HFFc6 (cell line): ENCODE measurements around the gene MOSMO. TPM values are rescaled to one million over a fixed set of nuclear protein-coding genes. Genes with fewer than 3 reads are reported as not detected.

Experiments used
- DNase-seq: peaks from one replicate; pipeline ENCODE4 v3.0.0-alpha.2; 2018
- H3K27ac Mint-ChIP-seq: 2 replicates; pipeline ENCODE4 v1.8.0; 2020; ENCODE audit warnings: mild to moderate bottlenecking, mixed read lengths
- H3K27me3 Mint-ChIP-seq: 2 replicates; pipeline ENCODE4 v1.8.0; 2021; ENCODE audit warnings: mild to moderate bottlenecking, moderate library complexity, mixed read lengths; ENCODE audit not compliant: insufficient read depth
- H3K36me3 Mint-ChIP-seq: 2 replicates; pipeline ENCODE4 v1.8.0; 2021; ENCODE audit warnings: low read depth, mixed read lengths
- H3K4me1 Mint-ChIP-seq: 2 replicates; pipeline ENCODE4 v1.8.0; 2020; ENCODE audit warnings: low read depth, mixed read lengths
- H3K4me3 Mint-ChIP-seq: 2 replicates; pipeline ENCODE4 v1.8.0; 2020; ENCODE audit warnings: mild to moderate bottlenecking, moderate library complexity, mixed read lengths
- H3K9me3 Mint-ChIP-seq: 2 replicates; pipeline ENCODE4 v1.8.0; 2020; ENCODE audit warnings: mild to moderate bottlenecking, mixed read lengths
- CTCF ChIP-seq: fragments of 200-600 bp; sonication (generic); IDR thresholded peaks from 2 replicates; pipeline ENCODE4 v1.5.0; 2021; ENCODE audit warnings: antibody characterized with exemption, mild to moderate bottlenecking
- long read RNA-seq: library from polyadenylated mRNA; unstranded; transcript quantifications from one replicate; pipeline ENCODE4 v2.0.0, GENCODE V29; 2019
- total RNA-seq, 6 experiments: library from RNA; stranded (reverse); fragmentation: NEBNext Ultra II Directional; extraction: Animal tissue kit (Norgen Biotek cat#: 25700); gene quantifications; 2 replicates in 1 of 6; 3 replicates in 5 of 6; pipeline ENCODE4 v1.2.3, GENCODE V29; 2021

MOSMO gene
- total RNA-seq: 10 to 100 TPM; 16.9 to 28.2 (median 22.7) TPM
- long read RNA-seq, partial matches to known transcripts: 0 of 5 reads
- long read RNA-seq, other reads (novel, unspliced or antisense): 5 of 5 reads

DNA sequence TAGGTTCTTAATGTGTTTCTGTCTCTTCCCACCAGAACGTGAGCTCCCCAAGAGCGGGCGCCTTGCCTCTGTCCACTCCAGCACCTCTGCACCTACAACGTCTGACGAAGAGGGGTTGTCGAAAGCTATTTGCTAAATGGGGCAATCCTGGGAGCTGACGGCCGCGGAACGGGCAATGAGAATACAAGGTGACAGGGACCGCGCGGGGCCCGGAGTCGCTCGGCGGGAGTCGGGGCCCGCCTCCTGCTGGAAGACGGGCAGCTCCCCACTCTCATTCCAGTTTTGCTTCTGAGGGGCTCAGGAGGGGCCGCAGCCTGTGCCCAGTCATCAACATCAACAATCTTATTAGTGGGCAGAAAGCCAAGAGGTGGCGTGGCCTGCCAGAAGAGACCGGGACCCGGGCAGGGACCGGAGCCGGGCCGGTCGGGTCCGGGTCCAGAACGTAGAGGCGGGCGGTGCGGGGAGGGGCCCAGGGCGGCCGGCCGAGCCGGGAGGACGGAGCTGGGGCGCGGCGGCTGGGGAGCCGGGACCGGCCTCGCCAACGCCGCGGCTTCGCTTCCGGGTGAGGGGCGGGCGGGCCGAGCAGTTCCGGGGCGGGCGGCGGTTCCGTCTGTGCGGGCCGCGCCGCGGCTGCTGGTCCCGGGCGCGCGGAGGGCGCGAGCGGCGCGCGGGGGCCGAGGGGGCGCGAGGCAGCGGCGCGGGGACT, at the start of gene MOSMO:
Gene MOSMO (plus strand): TSS at position 603 of the 706 bp plus-strand sequence. CDS start 191 bp downstream, outside the sequence.
- Mint-ChIP-seq H3K27ac (peak within 1 kb of the TSS; percentile 77), H3K36me3 (peaks cover 12% of the 10 kb centered on the region)

DNA sequence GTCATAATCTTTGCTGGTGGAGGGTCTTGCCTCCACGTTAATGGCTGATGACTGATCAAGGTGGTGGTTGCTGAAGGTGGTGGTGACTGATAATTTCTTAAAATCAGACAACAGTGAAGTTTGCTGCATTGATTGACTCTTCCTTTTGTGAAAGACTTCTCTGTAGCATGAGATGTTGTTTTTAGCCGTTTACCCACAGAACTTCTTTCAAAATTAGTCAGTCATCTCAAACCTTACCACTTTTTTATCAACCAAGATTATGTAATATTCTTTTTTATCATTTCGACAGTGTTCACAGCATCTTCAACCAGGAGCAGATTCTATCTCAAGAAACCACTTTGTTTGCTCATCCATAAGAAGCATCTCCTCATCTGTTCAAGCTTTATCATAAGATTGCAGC, 48.9 kb upstream of the MOSMO start:
- DNase-seq: no peak
- Mint-ChIP-seq H3K4me3 (no peak overlapping the region), H3K36me3 (peaks cover 28% of the 10 kb centered on the region), H3K4me1 (peaks cover 6% of the 10 kb centered on the region), H3K9me3 (no peaks in the 10 kb centered on the region), H3K27ac (no peak overlapping the region), H3K27me3 (no peaks in the 10 kb centered on the region; the same call in 1 of the 2 replicates)
- TF ChIP-seq CTCF: no peak

More for the DNA sequence above, at the start of gene MOSMO:
- Mint-ChIP-seq H3K4me1 (peaks cover 54% of the 10 kb centered on the region), H3K4me3 (peak within 1 kb of the TSS; percentile 98), H3K27me3 (peaks cover 2% of the 10 kb centered on the region), H3K9me3 (no peaks in the 10 kb centered on the region)
- peak; percentile 64 for DNase-seq
- TF ChIP-seq CTCF: peak; percentile 29; the same call in 1 of the 2 replicates

GRCh38 chr16:21962475-21962874, 45.4 kb upstream of the MOSMO start:
- no peak for DNase-seq
- Mint-ChIP-seq H3K4me1 (no peaks in the 10 kb centered on the region), H3K36me3 (peaks cover 40% of the 10 kb centered on the region), H3K9me3 (no peaks in the 10 kb centered on the region), H3K4me3 (no peak overlapping the region), H3K27me3 (no peaks in the 10 kb centered on the region; the same call in none of the 2 replicates), H3K27ac (no peak overlapping the region)
- TF ChIP-seq CTCF: no peak

DNA sequence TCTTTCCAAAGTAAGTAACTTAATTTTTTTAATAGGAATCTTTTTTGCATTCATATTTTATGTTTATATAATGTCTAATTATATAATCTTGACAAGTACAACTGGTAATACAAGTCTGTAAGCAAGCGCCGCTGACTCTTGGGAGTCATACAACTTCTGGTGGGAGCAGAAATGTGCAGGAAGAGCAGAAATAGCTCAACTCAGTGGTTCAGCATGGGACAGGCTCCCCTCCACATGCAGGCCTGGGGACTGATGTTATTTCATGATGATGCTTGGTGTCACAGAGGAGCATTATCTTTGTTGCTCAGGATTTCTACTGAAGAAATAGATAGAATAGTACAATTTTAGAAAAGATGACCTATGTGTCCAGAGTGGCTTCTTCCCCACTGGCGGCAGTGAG, 44.0 kb upstream of the MOSMO start:
- Mint-ChIP-seq H3K9me3 (no peaks in the 10 kb centered on the region), H3K4me3 (no peak overlapping the region), H3K27me3 (no peaks in the 10 kb centered on the region; the same call in 1 of the 2 replicates), H3K27ac (no peak overlapping the region), H3K4me1 (no peaks in the 10 kb centered on the region), H3K36me3 (peaks cover 43% of the 10 kb centered on the region)
- no peak for DNase-seq
- TF ChIP-seq CTCF: no peak

DNA sequence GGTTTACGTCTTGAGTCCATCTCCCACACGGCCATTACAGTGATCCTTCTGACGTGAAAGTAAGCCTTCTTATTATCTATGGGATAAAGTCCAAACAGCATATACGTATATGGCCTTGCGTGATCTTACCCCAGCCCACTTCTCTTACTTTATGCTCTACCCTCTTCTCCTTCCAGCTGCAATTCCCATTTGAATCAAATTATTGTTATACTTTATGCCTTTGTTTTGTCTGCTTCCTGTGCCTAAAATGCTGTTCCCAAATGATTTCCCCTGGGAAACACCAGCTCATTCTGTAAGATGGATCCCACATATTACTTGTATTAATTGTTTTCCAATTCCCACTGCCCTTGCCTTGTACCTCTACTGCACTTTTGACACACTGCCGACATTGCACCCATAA, 43.6 kb upstream of the MOSMO start:
- no peak overlapping the region for H3K4me3 Mint-ChIP-seq

More for the DNA sequence above, 43.6 kb upstream of the MOSMO start:
- Mint-ChIP-seq H3K4me1 (no peaks in the 10 kb centered on the region), H3K9me3 (no peaks in the 10 kb centered on the region), H3K36me3 (peaks cover 39% of the 10 kb centered on the region), H3K27me3 (no peaks in the 10 kb centered on the region; the same call in 1 of the 2 replicates), H3K27ac (no peak overlapping the region)
- no peak for DNase-seq
- no peak for TF ChIP-seq CTCF
